MCF 10A (cell line): ENCODE measurements around the gene RABGAP1. TPM values are rescaled to one million over a fixed set of nuclear protein-coding genes. Genes with fewer than 3 reads are reported as not detected.

Experiments
- BruUV-seq: library from RNA; stranded (reverse); fragments of 400-500 nt; replicated peaks from 2 replicates; lab custom pipeline; 2021; lab: Mats Ljungman, UMichigan
- CTCF ChIA-PET: fragments of 300-600 bp; sonication (Branson Sonifier 250); formaldehyde crosslinking; extraction: SDS; loops from one replicate; lab custom pipeline; 2021; ENCODE audit warnings: antibody characterized with exemption, inconsistent platforms; lab: Yijun Ruan, JAX
- POLR2A ChIA-PET: fragments of 300-600, 350-650 bp; sonication (Branson Sonifier 250); formaldehyde crosslinking; extraction: SDS; loops from one replicate; lab custom pipeline; 2020; ENCODE audit warnings: antibody characterized with exemption, inconsistent platforms; lab: Yijun Ruan, JAX
- DNase-seq: peaks from one replicate; pipeline ENCODE4 v3.0.0-alpha.2; 2018; ENCODE audit not compliant: unreplicated experiment
- H3K27ac Mint-ChIP-seq: one replicate; pipeline ENCODE4 v1.8.0; 2022; ENCODE audit warnings: mild to moderate bottlenecking, low read depth, mixed read lengths; ENCODE audit not compliant: unreplicated experiment
- H3K27me3 Mint-ChIP-seq: one replicate; pipeline ENCODE4 v1.8.0; 2022; ENCODE audit warnings: mixed read lengths; ENCODE audit not compliant: insufficient read depth, unreplicated experiment
- H3K36me3 Mint-ChIP-seq: one replicate; pipeline ENCODE4 v1.8.0; 2022; ENCODE audit warnings: mild to moderate bottlenecking, moderate library complexity, mixed read lengths; ENCODE audit not compliant: insufficient read depth, unreplicated experiment
- H3K4me1 Mint-ChIP-seq: one replicate; pipeline ENCODE4 v1.8.0; 2022; ENCODE audit warnings: mixed read lengths; ENCODE audit not compliant: insufficient read depth, unreplicated experiment
- H3K4me3 Mint-ChIP-seq: one replicate; pipeline ENCODE4 v1.8.0; 2022; ENCODE audit warnings: mild to moderate bottlenecking, moderate library complexity, mixed read lengths; ENCODE audit not compliant: unreplicated experiment
- H3K9me3 Mint-ChIP-seq: one replicate; pipeline ENCODE4 v1.8.0; 2022; ENCODE audit warnings: mixed read lengths; ENCODE audit not compliant: unreplicated experiment
- intact Hi-C: fragments of 100-400 bp; cut with micrococcal nuclease; formaldehyde crosslinking; loops from 2 replicates; pipeline ENCODE4 v1.14.1; 2022
- total RNA-seq: library from RNA; stranded (reverse); gene quantifications from 2 replicates; pipeline ENCODE4 v1.2.3, GENCODE V29; 2022
- TF ChIP-seq, protein P1 (sequence below): fragments of 200-600 bp; IDR thresholded peaks from one replicate; pipeline ENCODE4 v1.8.0; 2022; ENCODE audit warnings: antibody characterized with exemption, mild to moderate bottlenecking; ENCODE audit not compliant: unreplicated experiment

Gene RABGAP1
- total RNA-seq, 1 experiment from 2014 or later: 43.1 TPM

DNA sequence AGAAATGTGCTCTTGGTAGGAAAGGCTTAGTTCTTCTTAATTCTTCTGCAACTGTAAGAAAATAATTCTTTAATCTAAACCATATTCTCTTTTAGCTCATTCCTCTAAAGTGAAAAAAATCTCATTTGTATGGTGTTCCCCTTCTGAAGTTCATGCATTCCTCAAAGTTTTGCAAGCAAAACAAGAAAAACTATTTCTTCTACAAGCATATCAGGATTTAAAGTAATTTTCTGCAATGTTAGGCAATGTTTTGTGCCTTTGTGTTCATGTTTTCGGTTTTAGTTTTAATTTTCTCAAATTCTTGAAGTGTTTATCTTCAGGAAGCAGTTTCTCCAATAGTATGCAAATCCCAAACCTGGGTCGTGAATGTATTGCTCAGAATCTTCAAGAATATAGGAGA is 80.0 kb downstream of the RABGAP1 start:
- peaks cover 79% of the 10 kb centered on the region for H3K36me3 Mint-ChIP-seq
- no peak overlapping the region for H3K27ac Mint-ChIP-seq
- DNase-seq: no peak
- H3K4me3 Mint-ChIP-seq: no peak overlapping the region
- H3K9me3 Mint-ChIP-seq: no peaks in the 10 kb centered on the region
- ChIA-PET CTCF (interaction anchor here (0.6 kb wide), 1 partner anchor 102 kb away, joined by 3 read pairs; no protein-coding TSS in a partner anchor), POLR2A (interaction anchor here (0.6 to 1.0 kb wide), 2 partner anchors 13 to 33 kb away, joined by 3 to 5 read pairs; no protein-coding TSS in a partner anchor)
- no TSS peak for BruUV-seq
- intact Hi-C loops: no loop called here
- H3K4me1 Mint-ChIP-seq: no peaks in the 10 kb centered on the region
- TF ChIP-seq, protein P1, sequence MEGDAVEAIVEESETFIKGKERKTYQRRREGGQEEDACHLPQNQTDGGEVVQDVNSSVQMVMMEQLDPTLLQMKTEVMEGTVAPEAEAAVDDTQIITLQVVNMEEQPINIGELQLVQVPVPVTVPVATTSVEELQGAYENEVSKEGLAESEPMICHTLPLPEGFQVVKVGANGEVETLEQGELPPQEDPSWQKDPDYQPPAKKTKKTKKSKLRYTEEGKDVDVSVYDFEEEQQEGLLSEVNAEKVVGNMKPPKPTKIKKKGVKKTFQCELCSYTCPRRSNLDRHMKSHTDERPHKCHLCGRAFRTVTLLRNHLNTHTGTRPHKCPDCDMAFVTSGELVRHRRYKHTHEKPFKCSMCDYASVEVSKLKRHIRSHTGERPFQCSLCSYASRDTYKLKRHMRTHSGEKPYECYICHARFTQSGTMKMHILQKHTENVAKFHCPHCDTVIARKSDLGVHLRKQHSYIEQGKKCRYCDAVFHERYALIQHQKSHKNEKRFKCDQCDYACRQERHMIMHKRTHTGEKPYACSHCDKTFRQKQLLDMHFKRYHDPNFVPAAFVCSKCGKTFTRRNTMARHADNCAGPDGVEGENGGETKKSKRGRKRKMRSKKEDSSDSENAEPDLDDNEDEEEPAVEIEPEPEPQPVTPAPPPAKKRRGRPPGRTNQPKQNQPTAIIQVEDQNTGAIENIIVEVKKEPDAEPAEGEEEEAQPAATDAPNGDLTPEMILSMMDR: no peak
- no peaks in the 10 kb centered on the region for H3K27me3 Mint-ChIP-seq

DNA sequence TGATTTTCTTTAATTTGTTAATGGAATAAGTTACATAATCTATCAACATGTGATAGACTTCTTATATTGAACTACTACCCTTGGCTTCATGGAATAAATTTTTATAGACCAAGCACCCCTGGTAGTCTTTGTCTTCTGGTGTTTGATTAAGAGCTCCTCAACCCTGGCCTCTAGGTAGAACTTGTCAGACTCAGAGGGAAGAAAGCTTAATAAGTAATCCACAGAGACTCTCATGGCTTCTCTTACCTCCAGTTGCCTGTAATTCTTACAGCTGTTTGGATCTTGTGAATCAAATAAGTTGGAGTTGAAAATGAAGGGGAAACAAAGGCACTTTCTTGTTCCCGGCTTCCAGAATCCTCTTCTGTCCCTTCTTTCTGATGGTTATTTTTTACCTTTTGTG is 85.6 kb downstream of the RABGAP1 start:
- POLR2A ChIA-PET: interaction anchor here (0.8 kb wide), 1 partner anchor 23 kb away, joined by 4 read pairs; no protein-coding TSS in a partner anchor
- CTCF ChIA-PET: interaction anchor here (0.6 to 0.7 kb wide), 3 partner anchors 10 to 325 kb away, joined by 3 to 4 read pairs (median 3); no protein-coding TSS in a partner anchor
- no TSS peak for BruUV-seq

DNA sequence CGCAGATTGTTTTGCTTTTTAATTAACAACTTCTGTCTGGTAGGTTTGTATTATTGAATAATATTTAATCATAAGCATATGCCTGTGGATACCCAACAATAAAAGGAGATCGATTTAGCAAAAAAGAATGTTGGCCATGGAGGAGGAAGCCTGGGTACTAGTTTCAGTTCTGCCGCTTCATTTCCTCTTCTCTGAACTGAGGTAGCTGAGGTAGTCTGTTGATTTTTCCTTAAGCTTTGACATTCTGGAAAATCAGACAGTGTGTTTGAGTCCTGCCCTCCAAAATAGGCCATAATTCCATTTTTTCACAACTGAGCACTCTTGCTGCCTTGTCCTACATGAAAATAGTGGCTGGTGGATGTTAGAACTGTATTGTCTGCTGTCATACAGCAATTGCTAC is 86.7 kb downstream of the RABGAP1 start:
- no peak overlapping the region for H3K27ac Mint-ChIP-seq
- no TSS peak for BruUV-seq
- CTCF ChIA-PET: interaction anchor here (0.7 kb wide), 1 partner anchor 140 kb away, joined by 3 read pairs; no protein-coding TSS in a partner anchor
- no peak for DNase-seq
- no peak overlapping the region for H3K4me3 Mint-ChIP-seq
- no peaks in the 10 kb centered on the region for H3K9me3 Mint-ChIP-seq
- no peaks in the 10 kb centered on the region for H3K27me3 Mint-ChIP-seq
- peaks cover 47% of the 10 kb centered on the region for H3K36me3 Mint-ChIP-seq
- H3K4me1 Mint-ChIP-seq: no peaks in the 10 kb centered on the region
- POLR2A ChIA-PET: no interaction called here
- TF ChIP-seq, protein P1: no peak
- intact Hi-C loops: no loop called here

More for the DNA sequence above, 85.6 kb downstream of the RABGAP1 start:
- no peak overlapping the region for H3K27ac Mint-ChIP-seq
- H3K27me3 Mint-ChIP-seq: no peaks in the 10 kb centered on the region
- intact Hi-C loops: no loop called here
- TF ChIP-seq, protein P1: no peak
- no peaks in the 10 kb centered on the region for H3K4me1 Mint-ChIP-seq
- H3K4me3 Mint-ChIP-seq: no peak overlapping the region
- H3K9me3 Mint-ChIP-seq: no peaks in the 10 kb centered on the region
- peaks cover 54% of the 10 kb centered on the region for H3K36me3 Mint-ChIP-seq
- DNase-seq: no peak

DNA sequence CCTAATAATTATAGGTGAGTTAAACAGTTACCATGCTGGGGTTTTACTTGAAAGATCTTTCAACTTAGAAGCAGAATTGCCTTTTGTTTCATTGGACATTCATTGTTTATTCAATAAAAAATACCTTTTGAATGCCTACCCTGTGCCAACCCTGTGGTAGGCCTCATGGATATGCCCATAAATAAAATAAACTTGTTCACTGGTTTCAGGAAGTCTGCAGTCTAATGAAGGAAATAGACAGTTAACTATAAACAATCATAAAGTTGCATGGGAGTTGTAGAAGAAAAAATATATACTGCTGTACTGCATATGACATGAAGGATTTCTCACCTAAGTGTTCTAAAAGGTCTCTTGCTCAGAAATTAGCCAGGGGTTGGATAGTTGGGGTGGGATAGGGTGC is 87.3 kb downstream of the RABGAP1 start:
- no TSS peak for BruUV-seq
- Mint-ChIP-seq H3K4me3 (no peak overlapping the region), H3K9me3 (no peaks in the 10 kb centered on the region)

More for the DNA sequence above, 87.3 kb downstream of the RABGAP1 start:
- peaks cover 41% of the 10 kb centered on the region for H3K36me3 Mint-ChIP-seq
- no peak for DNase-seq
- intact Hi-C loops: no loop called here
- no peaks in the 10 kb centered on the region for H3K27me3 Mint-ChIP-seq
- H3K4me1 Mint-ChIP-seq: no peaks in the 10 kb centered on the region
- POLR2A ChIA-PET: no interaction called here
- CTCF ChIA-PET: no interaction called here
- no peak overlapping the region for H3K27ac Mint-ChIP-seq
- TF ChIP-seq, protein P1: no peak
